K562 (cell line): ENCODE data around the gene PUM1. TPM values are rescaled to one million over a fixed set of nuclear protein-coding genes. Genes with fewer than 3 reads are reported as not detected.

Experiments used
- ATAC-seq: fragments of 200-7000 bp; cut with Tn5 transposase; 3 replicates; pipeline ENCODE4 v1.9.1; 2020; ENCODE audit warnings: moderate library complexity
- BruUV-seq: library from RNA; stranded (reverse); fragments of 400-500 nt; replicated peaks from 2 replicates; lab custom pipeline; 2021; lab: Mats Ljungman, UMichigan
- CTCF ChIA-PET: fragments of 300-600 bp; formaldehyde crosslinking; extraction: SDS; loops from one replicate; lab custom pipeline; 2021; ENCODE audit warnings: low intra/inter-chr PET ratio; lab: Yijun Ruan, JAX
- POLR2A ChIA-PET: fragments of 300-600, 350-650 bp; sonication (Branson Sonifier 250); formaldehyde crosslinking; extraction: SDS; loops from one replicate; lab custom pipeline; 2021; ENCODE audit warnings: antibody characterized with exemption, inconsistent platforms; lab: Yijun Ruan, JAX
- DNase-seq, 4 experiments: peaks; one replicate each; pipeline versions ENCODE4 v3.0.0 to v3.0.0-alpha.2; 2011 to 2018; ENCODE audit warnings: low spot score in 3 of 4, mixed read lengths in 3 of 4; ENCODE audit errors: extremely low read depth in 1 of 4
- FAIRE-seq: peaks from 2 replicates; lab custom pipeline; 2011; peaks lifted over from hg19 to GRCh38; lab: Jason Lieb, UNC
- H2AFZ ChIP-seq: 2 replicates; pipeline ENCODE4 v1.6.0; 2011; ENCODE audit warnings: low read depth, low read length, control low read depth, inconsistent platforms
- H3K27ac ChIP-seq: fragments of 200-600 bp; 3 replicates; pipeline ENCODE4 v1.8.0; 2011; ENCODE audit warnings: low read depth, mild to moderate bottlenecking, control low read depth, inconsistent platforms, low read length, moderate library complexity, mixed read lengths; ENCODE audit errors: extremely low read depth
- H3K27me3 ChIP-seq, 2 experiments: fragments of 300-600 bp in 1 of 2; 2 replicates in 1 of 2; 3 replicates in 1 of 2; pipeline versions ENCODE4 v1.6.0 to v1.8.0; 2011; ENCODE audit warnings: inconsistent platforms in 2 of 2, low read length in 2 of 2, mild to moderate bottlenecking in 1 of 2, mixed read lengths in 1 of 2, moderate library complexity in 1 of 2; ENCODE audit not compliant: control insufficient read depth in 2 of 2, insufficient read depth in 2 of 2
- H3K36me3 ChIP-seq: fragments of 300-600 bp; 3 replicates; pipeline ENCODE4 v1.8.0; 2011; ENCODE audit warnings: mild to moderate bottlenecking, low read length, inconsistent platforms; ENCODE audit not compliant: control insufficient read depth, insufficient read depth
- H3K4me1 ChIP-seq, 2 experiments: fragments of 200-600 bp in 1 of 2; replicated peaks in 1 of 2; 2 replicates in 1 of 2; 3 replicates in 1 of 2; pipeline versions ENCODE4 v1.5.1 to v1.8.0; 2011; ENCODE audit warnings: inconsistent platforms in 2 of 2, low read length in 2 of 2, mild to moderate bottlenecking in 1 of 2, mixed read lengths in 1 of 2, moderate library complexity in 1 of 2; ENCODE audit not compliant: control insufficient read depth in 2 of 2, insufficient read depth in 2 of 2
- H3K4me2 ChIP-seq: 2 replicates; pipeline ENCODE4 v1.6.1; 2011; ENCODE audit warnings: low read length, control low read depth, inconsistent platforms, mixed read lengths; ENCODE audit not compliant: insufficient read depth
- H3K4me3 ChIP-seq: fragments of 200-600 bp; sonication (generic), shearing (Covaris generic); 2 replicates; pipeline ENCODE4 v1.5.1; 2016; ENCODE audit warnings: control low read depth, inconsistent platforms
- H3K79me2 ChIP-seq: fragments of 200-600 bp; 3 replicates; pipeline ENCODE4 v1.8.0; 2011; ENCODE audit warnings: low read length, inconsistent platforms; ENCODE audit not compliant: control insufficient read depth, insufficient read depth
- H3K9ac ChIP-seq, 2 experiments: 2 replicates each; pipeline versions ENCODE4 v1.6.0 to v1.6.1; 2011; ENCODE audit warnings: low read depth in 2 of 2, low read length in 2 of 2, control low read depth in 1 of 2, inconsistent platforms in 1 of 2, mild to moderate bottlenecking in 1 of 2, mixed read lengths in 1 of 2; ENCODE audit not compliant: insufficient read depth in 1 of 2
- H3K9me1 ChIP-seq: one replicate; pipeline ENCODE4 v1.6.0; 2011; ENCODE audit warnings: inconsistent platforms, mild to moderate bottlenecking, low read length, moderate library complexity; ENCODE audit not compliant: control insufficient read depth, insufficient read depth
- H3K9me3 ChIP-seq: replicated peaks from 2 replicates; pipeline ENCODE4 v1.5.1; 2011; ENCODE audit warnings: low read depth, low read length, inconsistent platforms; ENCODE audit not compliant: control insufficient read depth, insufficient read depth
- H4K20me1 ChIP-seq: replicated peaks from 2 replicates; pipeline ENCODE4 v1.6.1; 2011; ENCODE audit warnings: low read length, inconsistent platforms, mixed read lengths; ENCODE audit not compliant: control insufficient read depth, insufficient read depth
- DNMT1 ChIP-seq: fragments of 450-650 bp; IDR thresholded peaks from 2 replicates; pipeline ENCODE4 v1.6.1; 2016; ENCODE audit warnings: antibody characterized with exemption, mild to moderate bottlenecking
- LCOR ChIP-seq: sonication (generic); formaldehyde crosslinking; IDR thresholded peaks from 2 replicates; pipeline ENCODE4 v1.8.0; 2022; ENCODE audit warnings: mild to moderate bottlenecking, missing genetic modification reagents
- RBM25 ChIP-seq: fragments of 200-400 bp; formaldehyde crosslinking; IDR thresholded peaks from 2 replicates; pipeline ENCODE4 v1.6.1; 2018; ENCODE audit warnings: low read length, low read depth, moderate library complexity; ENCODE audit not compliant: severe bottlenecking
- ZNF146 ChIP-seq: IDR thresholded peaks from one replicate; pipeline ENCODE4 v1.6.1; 2018; ENCODE audit warnings: missing compliant biosample characterization; ENCODE audit not compliant: unreplicated experiment
- WGBS: fragments of 100-300 bp; shearing (Covaris generic); methylation state at CpG from one replicate; pipeline ENCODE4 v1.1.6; 2016; ENCODE audit warnings: low coverage, mixed read lengths; ENCODE audit not compliant: insufficient coverage; ENCODE audit errors: missing lambda C conversion rate; 5-methylcytosine and 5-hydroxymethylcytosine counted together
- in situ Hi-C: fragments of 300-500 bp; cut with MboI; formaldehyde crosslinking; loops from 4 replicates; pipeline ENCODE4 v1.15.0; 2018; ENCODE audit warnings: inconsistent platforms, mixed read lengths
- intact Hi-C: fragments of 100-400 bp; cut with micrococcal nuclease; formaldehyde crosslinking; loops from 2 replicates; pipeline ENCODE4 v1.14.2; 2022
- polyA plus RNA-seq, 8 experiments: library from polyadenylated mRNA; depleted of rRNA in 4 of 8; stranded (reverse) in 5 of 8; unstranded in 3 of 8; fragments of >200 nt; fragmentation: Nextera tagmentation in 2 of 8; fragmentation: Illumina TruSeq in 1 of 8; extraction: Ambion mirVana in 2 of 8; extraction: Trizol in 1 of 8; gene quantifications; 2 replicates each; pipeline versions ENCODE4 v1.2.1 to v1.2.3, GENCODE V29; 2011 to 2014; ENCODE audit warnings: inconsistent platforms in 1 of 8, missing spikeins in 1 of 8
- total RNA-seq, 7 experiments: library from RNA; depleted of rRNA in 6 of 7; stranded (reverse); fragments of >200 nt in 6 of 7; fragmentation: Illumina TruSeq in 2 of 7; extraction: Trizol in 2 of 7; gene quantifications; 2 replicates each; pipeline versions ENCODE4 v1.2.1 to v1.2.3, GENCODE V29; 2011 to 2021; ENCODE audit warnings: low replicate concordance in 1 of 7
- TF ChIP-seq, protein P1 (sequence below): sonication (generic); formaldehyde crosslinking; IDR thresholded peaks from 2 replicates; pipeline ENCODE4 v1.8.0; 2022; ENCODE audit warnings: mild to moderate bottlenecking, missing genetic modification reagents
- TF ChIP-seq, protein P2 (sequence below): fragments of 150-350 bp; conservative IDR thresholded peaks from 2 replicates; pipeline ENCODE4 v1.6.1; 2014; ENCODE audit warnings: low read length

The PUM1 gene
- total and polyA plus RNA-seq, 9 of the 15 experiments (the other 6 are each of a cell fraction or from before 2014, with no cell fraction given) = 37.7 to 104 (median 55.7) TPM

DNA sequence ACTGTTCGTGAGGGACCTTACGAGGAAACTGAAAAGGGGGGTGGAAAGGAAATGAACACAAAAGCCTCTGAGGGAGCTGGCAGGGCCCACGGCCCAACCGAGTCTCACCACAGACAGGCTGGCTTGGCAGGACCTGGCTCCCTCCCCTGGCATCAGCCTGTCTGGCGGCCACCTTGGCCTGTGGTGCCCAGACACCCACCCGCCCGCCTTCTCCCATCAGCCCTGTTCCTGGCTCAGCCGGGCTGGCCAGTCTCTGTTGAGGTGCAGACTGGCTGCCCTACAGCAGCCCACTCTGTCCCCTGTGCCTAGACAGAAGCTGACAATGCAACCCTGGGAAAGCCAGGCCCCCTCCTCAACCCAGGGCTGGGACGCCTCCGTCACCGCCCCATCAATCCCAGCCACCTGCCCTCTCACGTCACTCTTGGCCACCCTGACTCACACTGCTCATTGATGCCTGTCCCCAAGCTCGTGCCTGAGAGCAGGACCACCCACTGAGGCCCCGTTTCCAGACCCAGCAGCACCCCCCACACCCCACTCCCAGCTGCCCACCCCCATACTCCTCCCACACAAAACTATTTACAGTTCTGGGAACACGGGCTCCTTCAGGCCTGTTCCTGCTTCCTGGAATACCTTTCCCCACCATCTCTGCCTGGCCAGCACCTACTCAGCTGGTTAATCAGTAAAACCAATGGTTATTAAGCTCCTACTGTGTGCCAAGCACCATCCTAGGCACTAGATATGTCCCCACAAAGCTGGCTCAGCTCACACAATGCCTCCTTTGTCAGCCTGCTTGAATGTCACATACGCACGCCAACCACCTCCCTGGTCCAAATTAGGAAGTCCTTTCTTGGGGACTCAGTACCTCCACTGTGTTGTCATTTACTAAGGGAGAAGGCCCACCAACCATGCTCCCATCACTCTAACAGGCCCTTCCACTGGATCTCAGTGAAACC, 179.7 kb downstream of the PUM1 start (continued):
- TF ChIP-seq, protein P1, sequence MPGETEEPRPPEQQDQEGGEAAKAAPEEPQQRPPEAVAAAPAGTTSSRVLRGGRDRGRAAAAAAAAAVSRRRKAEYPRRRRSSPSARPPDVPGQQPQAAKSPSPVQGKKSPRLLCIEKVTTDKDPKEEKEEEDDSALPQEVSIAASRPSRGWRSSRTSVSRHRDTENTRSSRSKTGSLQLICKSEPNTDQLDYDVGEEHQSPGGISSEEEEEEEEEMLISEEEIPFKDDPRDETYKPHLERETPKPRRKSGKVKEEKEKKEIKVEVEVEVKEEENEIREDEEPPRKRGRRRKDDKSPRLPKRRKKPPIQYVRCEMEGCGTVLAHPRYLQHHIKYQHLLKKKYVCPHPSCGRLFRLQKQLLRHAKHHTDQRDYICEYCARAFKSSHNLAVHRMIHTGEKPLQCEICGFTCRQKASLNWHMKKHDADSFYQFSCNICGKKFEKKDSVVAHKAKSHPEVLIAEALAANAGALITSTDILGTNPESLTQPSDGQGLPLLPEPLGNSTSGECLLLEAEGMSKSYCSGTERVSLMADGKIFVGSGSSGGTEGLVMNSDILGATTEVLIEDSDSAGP (CRISPR knock-in tag) = no peak
- TF ChIP-seq LCOR (CRISPR knock-in tag) = no peak
- TF ChIP-seq, protein P2, sequence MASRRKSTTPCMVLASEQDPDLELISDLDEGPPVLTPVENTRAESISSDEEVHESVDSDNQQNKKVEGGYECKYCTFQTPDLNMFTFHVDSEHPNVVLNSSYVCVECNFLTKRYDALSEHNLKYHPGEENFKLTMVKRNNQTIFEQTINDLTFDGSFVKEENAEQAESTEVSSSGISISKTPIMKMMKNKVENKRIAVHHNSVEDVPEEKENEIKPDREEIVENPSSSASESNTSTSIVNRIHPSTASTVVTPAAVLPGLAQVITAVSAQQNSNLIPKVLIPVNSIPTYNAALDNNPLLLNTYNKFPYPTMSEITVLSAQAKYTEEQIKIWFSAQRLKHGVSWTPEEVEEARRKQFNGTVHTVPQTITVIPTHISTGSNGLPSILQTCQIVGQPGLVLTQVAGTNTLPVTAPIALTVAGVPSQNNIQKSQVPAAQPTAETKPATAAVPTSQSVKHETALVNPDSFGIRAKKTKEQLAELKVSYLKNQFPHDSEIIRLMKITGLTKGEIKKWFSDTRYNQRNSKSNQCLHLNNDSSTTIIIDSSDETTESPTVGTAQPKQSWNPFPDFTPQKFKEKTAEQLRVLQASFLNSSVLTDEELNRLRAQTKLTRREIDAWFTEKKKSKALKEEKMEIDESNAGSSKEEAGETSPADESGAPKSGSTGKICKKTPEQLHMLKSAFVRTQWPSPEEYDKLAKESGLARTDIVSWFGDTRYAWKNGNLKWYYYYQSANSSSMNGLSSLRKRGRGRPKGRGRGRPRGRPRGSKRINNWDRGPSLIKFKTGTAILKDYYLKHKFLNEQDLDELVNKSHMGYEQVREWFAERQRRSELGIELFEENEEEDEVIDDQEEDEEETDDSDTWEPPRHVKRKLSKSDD = no peak

DNA sequence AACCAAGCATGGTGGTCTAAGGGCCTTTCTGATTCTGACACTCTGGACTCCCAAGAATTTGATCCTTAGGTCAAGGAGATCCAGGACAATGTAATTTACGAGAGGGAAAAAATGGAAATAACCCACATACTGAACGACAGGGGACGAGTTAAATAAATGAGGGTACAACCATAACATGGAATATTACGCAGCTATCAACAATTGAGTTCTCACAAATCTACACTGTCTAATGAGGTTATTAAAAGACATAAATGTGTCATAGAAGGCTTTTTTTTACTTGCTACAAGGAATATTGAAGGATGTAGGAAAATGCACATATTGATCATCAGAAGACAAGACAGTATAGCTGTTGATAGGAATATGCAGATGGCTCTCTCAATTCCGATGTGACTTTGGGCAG, 180.8 kb downstream of the PUM1 start:
- WGBS = 53% methylated on average over 5 of the region's 5 CpGs
- intact Hi-C loops = no loop called here

More for the DNA sequence above, 180.8 kb downstream of the PUM1 start:
- no peak overlapping the region for H3K4me3 ChIP-seq
- no peak overlapping the region for H3K27ac ChIP-seq
- H3K9me3 ChIP-seq = no peaks in the 10 kb centered on the region
- no peak for FAIRE-seq
- ATAC-seq = no peak
- ChIA-PET POLR2A (interaction anchor here (4.8 kb wide), 1 partner anchor 11 kb away, joined by 33 read pairs; no protein-coding TSS in a partner anchor), CTCF (no interaction called here)
- H4K20me1 ChIP-seq = peaks cover 22% of the 10 kb centered on the region; the same call in 1 of the 2 replicates
- no peaks in the 10 kb centered on the region for H3K27me3 ChIP-seq
- peaks cover 28 to 35% of the 10 kb centered on the region in 2 experiments for H3K4me1 ChIP-seq
- TF ChIP-seq DNMT1 = no peak
- TF ChIP-seq ZNF146 (CRISPR knock-in tag) = peak; percentile 70
- TF ChIP-seq RBM25 = peak; percentile 50
- 0 out of 3 replicates have a peak, but pooled peaks cover 4% of the 10 kb centered on the region for H3K79me2 ChIP-seq
- no peak overlapping the region for H3K9ac ChIP-seq
- in situ Hi-C loops = no loop called here
- no peaks in the 10 kb centered on the region for H3K36me3 ChIP-seq
- H3K9me1 ChIP-seq = no peaks in the 10 kb centered on the region
- no peak overlapping the region for H2AFZ ChIP-seq
- no TSS peak for BruUV-seq
- DNase-seq = no peak
- no peak overlapping the region for H3K4me2 ChIP-seq
